Mucosa of descending colon (tissue), 3 donors: ENCODE measurements around the gene ADGRV1. TPM values are rescaled to one million over a fixed set of nuclear protein-coding genes. Genes with fewer than 3 reads are reported as not detected.

Experiments used
- ATAC-seq: fragments of 200-7000 bp; cut with Tn5 transposase; one replicate; pipeline ENCODE4 v1.9.1; 2020; ENCODE audit warnings: mild to moderate bottlenecking, moderate library complexity
- DNase-seq, 3 donors: peaks; one replicate each; pipeline ENCODE4 v3.0.0-alpha.2; 2020
- H3K36me3 ChIP-seq: fragments of 200-600 bp; one replicate; pipeline ENCODE4 v1.8.0; 2021; ENCODE audit warnings: low read depth, mild to moderate bottlenecking
- H3K4me1 ChIP-seq: fragments of 200-600 bp; one replicate; pipeline ENCODE4 v1.8.0; 2021; ENCODE audit warnings: low read depth, mild to moderate bottlenecking
- H3K4me3 ChIP-seq: fragments of 200-600 bp; one replicate; pipeline ENCODE4 v1.8.0; 2021; ENCODE audit warnings: mild to moderate bottlenecking
- H3K9me3 ChIP-seq: fragments of 200-600 bp; one replicate; pipeline ENCODE4 v1.8.0; 2021; ENCODE audit warnings: mild to moderate bottlenecking
- CTCF ChIP-seq: fragments of 200-600 bp; IDR thresholded peaks from one replicate; pipeline ENCODE4 v1.8.0; 2022; ENCODE audit warnings: antibody characterized with exemption, mild to moderate bottlenecking
- intact Hi-C, 2 donors: fragments of 100-400 bp; cut with DNase I in 1 of 2; cut with micrococcal nuclease in 1 of 2; formaldehyde crosslinking; loops; one replicate each; pipeline versions ENCODE4 v1.11.0 to v1.11.1; 2022; cut with DNase I, micrococcal nuclease
- total RNA-seq, 3 donors: library from RNA; stranded (reverse); fragmentation: NEBNext Ultra II Directional in 2 of 3; extraction: Animal tissue kit (Norgen Biotek cat#: 25700) in 2 of 3; gene quantifications; one replicate each; pipeline versions ENCODE4 v1.2.1 to v1.2.4, GENCODE V29; 2021 to 2023
- donor health status: DM: no; HTN: no; CAD: no; lungs with moderate emphysema.
- donor health status: DM: no; HTN: no; CAD: no.
- donor health status: DM: no; HTN: yes; CAD: no.

Gene ADGRV1
- total RNA-seq, 3 donors from 2014 or later = 4.5 to 8.6 (median 6.1) TPM

GRCh38 chr5:90934738-90935137, 376.1 kb downstream of the ADGRV1 start:
- Histone ChIP-seq H3K9me3 (no peaks in the 10 kb centered on the region), H3K4me1 (no peaks in the 10 kb centered on the region), H3K36me3 (no peaks in the 10 kb centered on the region), H3K4me3 (no peak overlapping the region)
- TF ChIP-seq CTCF = no peak
- intact Hi-C loops = loop anchor here in 1 of 2 donors (5.0 to 10.0 kb wide), 3 partner anchors 90 to 453 kb away; no protein-coding TSS in a partner anchor
- ATAC-seq (no peak), DNase-seq (no peak)

GRCh38 chr5:90939211-90939610, 380.6 kb downstream of the ADGRV1 start:
- H3K4me1 ChIP-seq = no peaks in the 10 kb centered on the region
- no peak for TF ChIP-seq CTCF
- intact Hi-C loops = loop anchor here in 1 of 2 donors (10.0 kb wide), 1 partner anchor 86 kb away; no protein-coding TSS in a partner anchor
- H3K36me3 ChIP-seq = no peaks in the 10 kb centered on the region
- H3K4me3 ChIP-seq = no peak overlapping the region
- ATAC-seq (no peak), DNase-seq (no peak)
- H3K9me3 ChIP-seq = no peaks in the 10 kb centered on the region

GRCh38 chr5:90940227-90940995, 381.8 kb downstream of the ADGRV1 start:
- TF ChIP-seq CTCF = no peak
- Histone ChIP-seq H3K9me3 (no peaks in the 10 kb centered on the region), H3K4me1 (no peaks in the 10 kb centered on the region), H3K4me3 (no peak overlapping the region), H3K36me3 (no peaks in the 10 kb centered on the region)
- intact Hi-C loops = no loop called here
- peak; percentile 93 for ATAC-seq
- DNase-seq = peak; percentile 40 to 59 (median 44)

- ATAC-seq (no peak), DNase-seq (no peak)
- intact Hi-C loops = no loop called here
- TF ChIP-seq CTCF = no peak
- Histone ChIP-seq H3K4me3 (no peak overlapping the region), H3K36me3 (no peaks in the 10 kb centered on the region), H3K4me1 (no peaks in the 10 kb centered on the region), H3K9me3 (no peaks in the 10 kb centered on the region)
Measured at GRCh38 chr5:90941002-90941720, 382.6 kb downstream of the ADGRV1 start.

- TF ChIP-seq CTCF = no peak
- intact Hi-C loops = no loop called here
- Histone ChIP-seq H3K4me1 (no peaks in the 10 kb centered on the region), H3K9me3 (no peaks in the 10 kb centered on the region), H3K4me3 (no peak overlapping the region), H3K36me3 (no peaks in the 10 kb centered on the region)
- DNase-seq (no peak), ATAC-seq (no peak)
Measured at GRCh38 chr5:90944116-90944515, 385.5 kb downstream of the ADGRV1 start.
